Retina (tissue), 1 donor: ENCODE results near the gene SLC11A1.

Experiments used
- DNase-seq: peaks from one replicate; pipeline ENCODE4 v3.0.0-alpha.2; 2016

Gene SLC11A1

DNA sequence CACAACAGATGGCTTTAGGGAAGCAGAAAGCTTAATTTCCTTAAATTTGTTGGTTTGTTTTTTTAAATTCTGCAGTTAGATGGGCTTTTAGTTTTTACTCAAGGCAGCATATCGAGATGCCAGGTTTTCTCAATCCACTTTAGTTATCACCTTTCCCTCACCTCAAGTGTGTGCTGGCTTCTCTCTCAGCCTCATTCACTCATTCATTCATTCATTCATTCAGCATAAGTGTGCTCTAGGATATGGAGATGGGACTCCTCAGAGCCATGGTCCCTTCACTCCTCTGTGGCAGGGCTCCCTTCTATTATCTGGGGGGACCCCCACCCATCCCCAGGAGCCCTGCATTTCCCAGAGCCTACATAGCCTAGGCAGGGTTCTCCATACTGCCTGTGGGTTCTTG, 55.9 kb downstream of the SLC11A1 start:
- DNase-seq, result no peak

DNA sequence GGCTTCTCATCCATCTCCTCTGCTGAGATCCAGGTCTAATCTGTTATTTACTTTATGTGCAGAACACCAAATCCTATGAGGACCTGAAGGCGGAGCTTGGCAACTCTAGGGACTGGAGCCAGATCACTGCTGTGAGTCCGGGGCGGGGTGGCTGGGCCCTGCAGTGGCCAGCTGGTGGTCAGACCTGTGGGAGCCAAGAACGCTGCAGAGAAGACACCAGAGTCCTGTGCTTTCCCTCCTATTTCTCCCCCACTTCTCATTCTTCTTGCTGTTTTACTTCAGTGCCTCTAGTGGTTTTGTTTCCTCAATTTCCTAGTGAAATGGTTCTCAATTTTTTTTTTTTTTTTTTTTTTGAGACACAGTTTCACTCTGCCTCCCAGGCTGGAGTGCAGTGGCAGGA, 56.5 kb downstream of the SLC11A1 start:
- no peak for DNase-seq

DNA sequence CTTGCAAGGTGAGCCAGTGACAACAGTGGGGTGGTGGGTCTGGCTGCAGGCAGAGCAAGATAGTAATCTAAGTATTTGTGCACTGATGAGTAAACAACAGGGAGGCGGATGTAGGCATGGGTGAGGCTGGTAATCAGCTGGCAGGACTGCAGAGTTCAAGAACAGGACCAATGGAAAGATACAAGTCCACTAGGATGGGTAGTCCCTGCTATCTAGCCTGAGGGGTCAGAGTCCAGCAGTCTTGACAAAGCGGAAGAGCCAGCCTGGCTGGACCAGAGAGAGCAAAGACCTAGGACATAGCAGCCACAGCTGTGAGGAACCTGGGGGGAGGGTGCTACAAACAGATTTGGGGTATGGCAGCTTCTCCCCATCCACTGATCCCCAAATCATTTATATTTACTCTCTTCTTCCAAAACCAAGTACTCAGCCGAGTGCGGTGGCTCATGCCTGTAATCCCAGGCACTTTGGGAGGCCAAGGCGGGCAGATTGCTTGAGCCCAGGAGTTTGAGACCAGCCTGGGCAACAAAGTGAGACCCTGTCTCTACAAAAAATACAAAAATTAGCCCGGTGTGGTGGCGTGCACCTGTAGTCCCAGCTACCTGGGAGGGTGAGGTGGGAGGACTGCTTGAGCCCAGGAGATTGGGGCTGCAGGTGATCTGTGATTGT, 62.8 kb downstream of the SLC11A1 start:
- no peak for DNase-seq

DNA sequence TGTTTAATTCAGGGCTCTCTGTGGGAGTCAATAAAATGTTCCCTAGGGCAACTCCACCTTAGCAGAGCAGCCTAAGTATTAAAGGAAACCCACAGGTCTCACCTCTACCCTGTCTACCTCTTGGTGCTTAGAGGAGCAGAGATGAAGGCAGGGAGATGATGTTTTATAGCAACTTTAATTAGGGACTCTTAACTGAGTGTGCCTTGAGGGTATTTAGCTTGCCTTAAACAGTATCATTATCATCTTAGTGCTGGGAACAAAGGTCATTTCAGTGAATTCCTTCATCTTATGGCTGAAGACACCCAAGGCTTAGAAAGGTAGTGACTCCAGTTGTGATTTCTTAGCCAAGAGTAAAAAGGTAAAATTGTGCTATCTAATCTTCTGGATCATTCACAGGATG, 63.5 kb downstream of the SLC11A1 start:
- DNase-seq, result no peak
